Tibial nerve (tissue), 4 donors: Measurements from ENCODE around the gene BEAN1.

Source experiments
- EP300 ChIP-seq, 2 donors: sonication (generic); formaldehyde crosslinking; IDR thresholded peaks; one replicate each; pipeline ENCODE4 v1.6.1; 2017; ENCODE audit warnings: antibody characterized with exemption in 2 of 2, mild to moderate bottlenecking in 1 of 2
- POLR2A ChIP-seq, 2 donors: fragments of 450-650 bp; IDR thresholded peaks; one replicate each; pipeline ENCODE4 v1.6.1; 2017; ENCODE audit warnings: antibody characterized with exemption in 2 of 2, mild to moderate bottlenecking in 2 of 2, moderate library complexity in 2 of 2
- TF ChIP-seq, protein P1 (sequence below), 5 experiments: fragments of 200-600 bp in 3 of 5; fragments of 450-650 bp in 2 of 5; sonication (generic) in 3 of 5; IDR thresholded peaks; one replicate each; pipeline ENCODE4 v1.5.1; 2016 to 2019; ENCODE audit warnings: antibody characterized with exemption in 5 of 5, mild to moderate bottlenecking in 3 of 5, moderate library complexity in 2 of 5

- TF ChIP-seq POLR2A (IDR thresholded peaks at IDR 0.05) (no peak), EP300 (IDR thresholded peaks at IDR 0.05) (no peak)
- TF ChIP-seq, protein P1, sequence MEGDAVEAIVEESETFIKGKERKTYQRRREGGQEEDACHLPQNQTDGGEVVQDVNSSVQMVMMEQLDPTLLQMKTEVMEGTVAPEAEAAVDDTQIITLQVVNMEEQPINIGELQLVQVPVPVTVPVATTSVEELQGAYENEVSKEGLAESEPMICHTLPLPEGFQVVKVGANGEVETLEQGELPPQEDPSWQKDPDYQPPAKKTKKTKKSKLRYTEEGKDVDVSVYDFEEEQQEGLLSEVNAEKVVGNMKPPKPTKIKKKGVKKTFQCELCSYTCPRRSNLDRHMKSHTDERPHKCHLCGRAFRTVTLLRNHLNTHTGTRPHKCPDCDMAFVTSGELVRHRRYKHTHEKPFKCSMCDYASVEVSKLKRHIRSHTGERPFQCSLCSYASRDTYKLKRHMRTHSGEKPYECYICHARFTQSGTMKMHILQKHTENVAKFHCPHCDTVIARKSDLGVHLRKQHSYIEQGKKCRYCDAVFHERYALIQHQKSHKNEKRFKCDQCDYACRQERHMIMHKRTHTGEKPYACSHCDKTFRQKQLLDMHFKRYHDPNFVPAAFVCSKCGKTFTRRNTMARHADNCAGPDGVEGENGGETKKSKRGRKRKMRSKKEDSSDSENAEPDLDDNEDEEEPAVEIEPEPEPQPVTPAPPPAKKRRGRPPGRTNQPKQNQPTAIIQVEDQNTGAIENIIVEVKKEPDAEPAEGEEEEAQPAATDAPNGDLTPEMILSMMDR (IDR thresholded peaks at IDR 0.05), result no peak
Measured at GRCh38 chr16:66485376-66485775, 58.3 kb downstream of the BEAN1 start.
